ENCODE data around the gene OSBPL2.

DNA sequence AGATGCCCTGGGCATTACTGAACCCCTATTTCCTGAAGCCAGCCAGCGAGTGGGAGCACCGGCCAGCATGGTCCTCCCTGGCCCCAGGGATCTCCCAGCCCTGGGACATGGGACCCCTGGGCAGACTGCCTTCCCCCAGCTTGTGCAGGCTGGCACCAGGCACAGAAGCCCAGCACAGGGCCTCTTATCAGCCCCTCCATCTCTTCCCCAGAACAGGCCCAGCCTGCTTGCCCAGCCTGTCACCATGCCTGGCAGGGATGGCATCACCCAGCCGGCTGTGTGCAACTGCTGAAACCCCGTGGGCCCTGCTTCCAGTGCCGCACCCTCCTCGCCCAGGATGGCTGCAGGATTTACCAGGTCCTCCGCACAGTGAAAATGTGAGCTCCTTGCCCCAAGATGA is 6.1 kb upstream of the OSBPL2 start:
- TF ChIP-seq, protein P1, sequence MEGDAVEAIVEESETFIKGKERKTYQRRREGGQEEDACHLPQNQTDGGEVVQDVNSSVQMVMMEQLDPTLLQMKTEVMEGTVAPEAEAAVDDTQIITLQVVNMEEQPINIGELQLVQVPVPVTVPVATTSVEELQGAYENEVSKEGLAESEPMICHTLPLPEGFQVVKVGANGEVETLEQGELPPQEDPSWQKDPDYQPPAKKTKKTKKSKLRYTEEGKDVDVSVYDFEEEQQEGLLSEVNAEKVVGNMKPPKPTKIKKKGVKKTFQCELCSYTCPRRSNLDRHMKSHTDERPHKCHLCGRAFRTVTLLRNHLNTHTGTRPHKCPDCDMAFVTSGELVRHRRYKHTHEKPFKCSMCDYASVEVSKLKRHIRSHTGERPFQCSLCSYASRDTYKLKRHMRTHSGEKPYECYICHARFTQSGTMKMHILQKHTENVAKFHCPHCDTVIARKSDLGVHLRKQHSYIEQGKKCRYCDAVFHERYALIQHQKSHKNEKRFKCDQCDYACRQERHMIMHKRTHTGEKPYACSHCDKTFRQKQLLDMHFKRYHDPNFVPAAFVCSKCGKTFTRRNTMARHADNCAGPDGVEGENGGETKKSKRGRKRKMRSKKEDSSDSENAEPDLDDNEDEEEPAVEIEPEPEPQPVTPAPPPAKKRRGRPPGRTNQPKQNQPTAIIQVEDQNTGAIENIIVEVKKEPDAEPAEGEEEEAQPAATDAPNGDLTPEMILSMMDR (IDR thresholded peaks at IDR 0.05), result no peak
- no peak for TF ChIP-seq POLR2A (IDR thresholded peaks at IDR 0.05)

Data from testis (tissue), 2 donors.